Smooth muscle cell (in vitro differentiated cells): ENCODE results near the gene ZMYM4. TPM values are rescaled to one million over a fixed set of nuclear protein-coding genes. Genes with fewer than 3 reads are reported as not detected.

Source experiments
- DNase-seq: peaks from one replicate; lab custom pipeline; 2025; ENCODE audit not compliant: unreplicated experiment; lab: John Stamatoyannopoulos, UW
- H2AFZ ChIP-seq: fragments of 200-600 bp; sonication (generic); 2 replicates; pipeline ENCODE4 v1.6.0; 2016; ENCODE audit warnings: antibody characterized with exemption, low read depth, mild to moderate bottlenecking
- H3F3A ChIP-seq: fragments of 200-600 bp; sonication (generic); 2 replicates; pipeline ENCODE4 v1.6.0; 2017; ENCODE audit warnings: antibody characterized with exemption, low read depth
- H3K27ac ChIP-seq: fragments of 200-600 bp; sonication (generic); 2 replicates; pipeline ENCODE4 v1.5.1; 2016; ENCODE audit warnings: low read depth, mild to moderate bottlenecking
- H3K27me3 ChIP-seq: fragments of 200-600 bp; sonication (generic); 2 replicates; pipeline ENCODE4 v1.6.1; 2016; ENCODE audit warnings: low read depth, mild to moderate bottlenecking
- H3K36me3 ChIP-seq: fragments of 200-600 bp; sonication (generic); 2 replicates; pipeline ENCODE4 v1.5.1; 2016; ENCODE audit warnings: low read depth
- H3K4me1 ChIP-seq: fragments of 200-600 bp; sonication (generic); 2 replicates; pipeline ENCODE4 v1.5.1; 2016; ENCODE audit warnings: low read depth
- H3K4me2 ChIP-seq: fragments of 200-600 bp; sonication (generic); 2 replicates; pipeline ENCODE4 v1.6.0; 2016; ENCODE audit warnings: mild to moderate bottlenecking
- H3K4me3 ChIP-seq: fragments of 200-600 bp; sonication (generic); 2 replicates; pipeline ENCODE4 v1.5.1; 2016; ENCODE audit warnings: mild to moderate bottlenecking
- H3K79me2 ChIP-seq: fragments of 200-600 bp; sonication (generic); 2 replicates; pipeline ENCODE4 v1.6.0; 2016; ENCODE audit warnings: low read depth, mild to moderate bottlenecking
- H3K9ac ChIP-seq: fragments of 200-600 bp; sonication (generic); 2 replicates; pipeline ENCODE4 v1.6.0; 2016; ENCODE audit warnings: low read depth
- H3K9me3 ChIP-seq: fragments of 200-600 bp; sonication (generic); replicated peaks from 2 replicates; pipeline ENCODE4 v1.5.1; 2016; ENCODE audit warnings: low read depth
- H4K20me1 ChIP-seq: fragments of 200-600 bp; sonication (generic); 2 replicates; pipeline ENCODE4 v1.6.0; 2016; ENCODE audit warnings: low read depth
- CTCF ChIP-seq: fragments of 200-600 bp; sonication (generic); IDR thresholded peaks from 2 replicates; pipeline ENCODE4 v1.5.1; 2017; ENCODE audit warnings: borderline replicate concordance, mild to moderate bottlenecking, antibody characterized with exemption; ENCODE audit not compliant: insufficient read depth, poor library complexity, severe bottlenecking
- WGBS: methylation state at CpG from one replicate; pipeline ENCODE4 v1.1.7; 2016; ENCODE audit warnings: low lambda C conversion rate; 5-methylcytosine and 5-hydroxymethylcytosine counted together
- polyA plus RNA-seq: library from polyadenylated mRNA; unstranded; fragments of >200 nt; fragmentation: Nextera tagmentation; extraction: Ambion mirVana; gene quantifications from 2 replicates; pipeline ENCODE4 v1.2.1, GENCODE V29; 2016
- total RNA-seq: library from RNA; depleted of rRNA; stranded (reverse); fragments of >200 nt; gene quantifications from 2 replicates; pipeline ENCODE4 v1.2.3, GENCODE V29; 2014

ZMYM4 gene
- total and polyA plus RNA-seq, 2 experiments from 2014 or later, result 18.7 to 27.2 TPM

GRCh38 chr1:35280006-35280405, 11.5 kb downstream of the ZMYM4 start:
- Histone ChIP-seq H3F3A (no peaks in the 10 kb centered on the region), H3K4me1 (peaks cover 7% of the 10 kb centered on the region), H3K9me3 (no peaks in the 10 kb centered on the region), H3K79me2 (peaks cover 86% of the 10 kb centered on the region), H4K20me1 (peaks cover 31% of the 10 kb centered on the region), H2AFZ (no peak overlapping the region), H3K4me2 (no peak overlapping the region), H3K4me3 (no peak overlapping the region), H3K27me3 (no peaks in the 10 kb centered on the region), H3K27ac (no peak overlapping the region), H3K36me3 (no peaks in the 10 kb centered on the region), H3K9ac (no peak overlapping the region)
- no peak for DNase-seq
- no peak for TF ChIP-seq CTCF
- WGBS, result 100% methylated on average over 1 of the region's 1 CpG

- H3K9me3 ChIP-seq, result no peaks in the 10 kb centered on the region
- no peak overlapping the region for H3K4me3 ChIP-seq
- no peaks in the 10 kb centered on the region for H3K27me3 ChIP-seq
- peaks cover 5% of the 10 kb centered on the region for H3K4me1 ChIP-seq
- peaks cover 87% of the 10 kb centered on the region for H3K79me2 ChIP-seq
- no peak overlapping the region for H3K4me2 ChIP-seq
- no peak overlapping the region for H3K27ac ChIP-seq
- H3F3A ChIP-seq, result no peaks in the 10 kb centered on the region
- H4K20me1 ChIP-seq, result peaks cover 32% of the 10 kb centered on the region
- H3K36me3 ChIP-seq, result no peaks in the 10 kb centered on the region
- WGBS, result 97% methylated on average over 3 of the region's 3 CpGs
- no peak for DNase-seq
- no peak overlapping the region for H2AFZ ChIP-seq
- no peak for TF ChIP-seq CTCF
- no peak overlapping the region for H3K9ac ChIP-seq
Observed at GRCh38 chr1:35281565-35281964, 13.1 kb downstream of the ZMYM4 start.

- DNase-seq, result no peak
- Histone ChIP-seq H3K27ac (no peak overlapping the region), H3K9ac (no peak overlapping the region), H3K27me3 (no peaks in the 10 kb centered on the region), H3K4me2 (no peak overlapping the region), H3K79me2 (peaks cover 87% of the 10 kb centered on the region), H3K4me1 (no peaks in the 10 kb centered on the region), H4K20me1 (peaks cover 31% of the 10 kb centered on the region), H3F3A (no peaks in the 10 kb centered on the region), H2AFZ (no peak overlapping the region), H3K4me3 (no peak overlapping the region), H3K9me3 (no peaks in the 10 kb centered on the region), H3K36me3 (no peaks in the 10 kb centered on the region)
- TF ChIP-seq CTCF, result no peak
Observed at GRCh38 chr1:35282172-35282571, 13.7 kb downstream of the ZMYM4 start.

GRCh38 chr1:35284852-35285251, 16.3 kb downstream of the ZMYM4 start:
- Histone ChIP-seq H3K4me1 (peaks cover 7% of the 10 kb centered on the region), H2AFZ (no peak overlapping the region), H3K9me3 (no peaks in the 10 kb centered on the region), H3K36me3 (no peaks in the 10 kb centered on the region), H3F3A (no peaks in the 10 kb centered on the region), H3K9ac (no peak overlapping the region), H3K4me3 (no peak overlapping the region), H3K79me2 (peaks cover 87% of the 10 kb centered on the region), H3K27me3 (no peaks in the 10 kb centered on the region), H3K4me2 (no peak overlapping the region), H3K27ac (no peak overlapping the region), H4K20me1 (peaks cover 47% of the 10 kb centered on the region)
- no peak for DNase-seq
- no peak for TF ChIP-seq CTCF
- WGBS, result 98% methylated on average over 3 of the region's 3 CpGs
